Nephron progenitor cell (in vitro differentiated cells): ENCODE results near the gene ADAR.
A peak's percentile ranks its signal among the peaks of the same experiment; 100 is the strongest.

Experiments used
- DNase-seq: peaks from one replicate; pipeline ENCODE4 v3.0.0; 2021
- H3K27ac Mint-ChIP-seq: 2 replicates; pipeline ENCODE4 v1.8.0; 2021; ENCODE audit warnings: mild to moderate bottlenecking, moderate library complexity, mixed read lengths
- H3K27me3 Mint-ChIP-seq: 2 replicates; pipeline ENCODE4 v1.8.0; 2021; ENCODE audit warnings: mild to moderate bottlenecking, low read depth, mixed read lengths; ENCODE audit not compliant: poor library complexity
- H3K36me3 Mint-ChIP-seq: 2 replicates; pipeline ENCODE4 v1.8.0; 2021; ENCODE audit warnings: low read depth, mixed read lengths
- H3K4me1 Mint-ChIP-seq: 2 replicates; pipeline ENCODE4 v1.8.0; 2021; ENCODE audit warnings: mixed read lengths
- H3K4me3 Mint-ChIP-seq: 2 replicates; pipeline ENCODE4 v1.8.0; 2021; ENCODE audit warnings: mild to moderate bottlenecking, moderate library complexity, mixed read lengths
- H3K9me3 Mint-ChIP-seq: 2 replicates; pipeline ENCODE4 v1.8.0; 2021; ENCODE audit warnings: mild to moderate bottlenecking, moderate library complexity, mixed read lengths
- CTCF ChIP-seq: fragments of 200-600 bp; sonication (generic); IDR thresholded peaks from 2 replicates; pipeline ENCODE4 v1.5.0; 2021; ENCODE audit warnings: antibody characterized with exemption

ADAR gene

GRCh38 chr1:154546264-154547063, 61.5 kb downstream of the ADAR start:
- Mint-ChIP-seq H3K27me3 (peaks cover 11% of the 10 kb centered on the region), H3K36me3 (peaks cover 22% of the 10 kb centered on the region), H3K27ac (no peak overlapping the region), H3K4me3 (no peak overlapping the region), H3K4me1 (peaks cover 51% of the 10 kb centered on the region), H3K9me3 (no peaks in the 10 kb centered on the region)
- TF ChIP-seq CTCF: peak; percentile 77
- DNase-seq: peak; percentile 68

- Mint-ChIP-seq H3K4me1 (peaks cover 38% of the 10 kb centered on the region), H3K27ac (no peak overlapping the region), H3K36me3 (no peaks in the 10 kb centered on the region), H3K27me3 (peaks cover 21% of the 10 kb centered on the region), H3K4me3 (no peak overlapping the region), H3K9me3 (no peaks in the 10 kb centered on the region)
- DNase-seq: no peak
- TF ChIP-seq CTCF: no peak
These were observed 66.8 kb downstream of the ADAR start for GRCh38 chr1:154541231-154541630.

- TF ChIP-seq CTCF: no peak
- Mint-ChIP-seq H3K4me3 (no peak overlapping the region), H3K27ac (no peak overlapping the region), H3K27me3 (peaks cover 32% of the 10 kb centered on the region), H3K36me3 (peaks cover 5% of the 10 kb centered on the region), H3K9me3 (peaks cover 9% of the 10 kb centered on the region), H3K4me1 (peaks cover 32% of the 10 kb centered on the region)
- DNase-seq: no peak
These were observed 68.2 kb downstream of the ADAR start for GRCh38 chr1:154539486-154540483.

- peaks cover 11% of the 10 kb centered on the region for H3K4me1 Mint-ChIP-seq
- peaks cover 5% of the 10 kb centered on the region for H3K36me3 Mint-ChIP-seq
- H3K27ac Mint-ChIP-seq: no peak overlapping the region
- no peak overlapping the region for H3K4me3 Mint-ChIP-seq
- DNase-seq: no peak
- TF ChIP-seq CTCF: no peak
- peaks cover 19% of the 10 kb centered on the region for H3K9me3 Mint-ChIP-seq
- H3K27me3 Mint-ChIP-seq: peaks cover 37% of the 10 kb centered on the region
These were observed 71.4 kb downstream of the ADAR start for GRCh38 chr1:154536570-154536969.

- TF ChIP-seq CTCF: peak; percentile 48
- Mint-ChIP-seq H3K9me3 (peaks cover 23% of the 10 kb centered on the region), H3K36me3 (peaks cover 5% of the 10 kb centered on the region), H3K27me3 (peaks cover 30% of the 10 kb centered on the region), H3K27ac (no peak overlapping the region), H3K4me1 (no peaks in the 10 kb centered on the region), H3K4me3 (no peak overlapping the region)
- peak; percentile 35 for DNase-seq
These were observed 73.8 kb downstream of the ADAR start for GRCh38 chr1:154533952-154534844.
